WTC11 (cell line): Measurements from ENCODE around the gene PLPP1. TPM values are rescaled to one million over a fixed set of nuclear protein-coding genes. Genes with fewer than 3 reads are reported as not detected.

Experiments used
- ATAC-seq: fragments of 200-7000 bp; cut with Tn5 transposase; 2 replicates; pipeline ENCODE4 v1.10.0; 2021; ENCODE audit warnings: mild to moderate bottlenecking, moderate library complexity
- CTCF ChIA-PET: fragments of 300-600 bp; sonication (Branson Sonifier 250); formaldehyde crosslinking; loops from one replicate; lab custom pipeline; 2021; ENCODE audit warnings: antibody characterized with exemption; lab: Charles Lee
- POLR2A ChIA-PET: fragments of 350-600 bp; sonication (Branson Sonifier 250); formaldehyde crosslinking; loops from one replicate; lab custom pipeline; 2021; ENCODE audit warnings: antibody characterized with exemption; lab: Charles Lee
- DNase-seq: peaks from one replicate; pipeline ENCODE4 v3.0.0; 2021; ENCODE audit warnings: low spot score
- H3K27ac Mint-ChIP-seq: 2 replicates; pipeline ENCODE4 v1.8.0; 2021; ENCODE audit warnings: mixed read lengths
- H3K27me3 Mint-ChIP-seq: 2 replicates; pipeline ENCODE4 v1.8.0; 2021; ENCODE audit warnings: low read depth, mild to moderate bottlenecking, moderate library complexity, mixed read lengths
- H3K36me3 Mint-ChIP-seq: 2 replicates; pipeline ENCODE4 v1.8.0; 2021; ENCODE audit warnings: mixed read lengths
- H3K4me1 Mint-ChIP-seq: 2 replicates; pipeline ENCODE4 v1.8.0; 2022; ENCODE audit warnings: mixed read lengths
- H3K4me3 Mint-ChIP-seq: 2 replicates; pipeline ENCODE4 v1.8.0; 2021; ENCODE audit warnings: mild to moderate bottlenecking, moderate library complexity, mixed read lengths
- H3K9me3 Mint-ChIP-seq: 2 replicates; pipeline ENCODE4 v1.8.0; 2021; ENCODE audit warnings: mixed read lengths
- CREB1 ChIP-seq: sonication (generic); formaldehyde crosslinking; IDR thresholded peaks from 2 replicates; pipeline ENCODE4 v1.8.0; 2023; ENCODE audit warnings: mild to moderate bottlenecking, missing genetic modification reagents
- CREM ChIP-seq: sonication (generic); formaldehyde crosslinking; IDR thresholded peaks from 2 replicates; pipeline ENCODE4 v1.8.1; 2022; ENCODE audit warnings: mild to moderate bottlenecking, missing genetic modification reagents, moderate library complexity
- EMX1 ChIP-seq: fragments of 250-450 bp; sonication (Bioruptor Pico); IDR thresholded peaks from 2 replicates; pipeline ENCODE4 v1.8.0; 2021; ENCODE audit warnings: mild to moderate bottlenecking
- ESRRA ChIP-seq: sonication (generic); formaldehyde crosslinking; IDR thresholded peaks from 2 replicates; pipeline ENCODE4 v1.8.1; 2022; ENCODE audit warnings: mild to moderate bottlenecking, missing genetic modification reagents, borderline replicate concordance
- FOXK1 ChIP-seq: sonication (generic); formaldehyde crosslinking; IDR thresholded peaks from 2 replicates; pipeline ENCODE4 v1.8.0; 2022; ENCODE audit warnings: mild to moderate bottlenecking, moderate library complexity, missing genetic modification reagents
- GRHL2 ChIP-seq: fragments of 250-450 bp; sonication (Bioruptor Pico); IDR thresholded peaks from 2 replicates; pipeline ENCODE4 v1.8.0; 2022; ENCODE audit warnings: mild to moderate bottlenecking, moderate library complexity; ENCODE audit not compliant: insufficient replicate concordance, severe bottlenecking
- GTF2I ChIP-seq: fragments of 250-450 bp; sonication (Bioruptor Pico); conservative IDR thresholded peaks from 2 replicates; pipeline ENCODE4 v1.4.0; 2021; ENCODE audit warnings: mild to moderate bottlenecking
- HMGA2 ChIP-seq: fragments of 250-450 bp; sonication (Bioruptor Pico); IDR thresholded peaks from 2 replicates; pipeline ENCODE4 v1.4.0; 2021; ENCODE audit warnings: mild to moderate bottlenecking, moderate library complexity
- JAZF1 ChIP-seq: fragments of 250-450 bp; sonication (Bioruptor Pico); IDR thresholded peaks from 2 replicates; pipeline ENCODE4 v1.9.0; 2021; ENCODE audit warnings: moderate library complexity, mild to moderate bottlenecking, inconsistent platforms
- SOX15 ChIP-seq: fragments of 250-450 bp; sonication (Bioruptor Pico); IDR thresholded peaks from 2 replicates; pipeline ENCODE4 v1.9.0; 2021; ENCODE audit warnings: mild to moderate bottlenecking
- TCF7 ChIP-seq: sonication (generic); formaldehyde crosslinking; IDR thresholded peaks from 2 replicates; pipeline ENCODE4 v1.8.0; 2022; ENCODE audit warnings: mild to moderate bottlenecking, low read depth, missing genetic modification reagents, moderate library complexity
- TEAD4 ChIP-seq: sonication (generic); formaldehyde crosslinking; IDR thresholded peaks from 2 replicates; pipeline ENCODE4 v1.8.0; 2022; ENCODE audit warnings: mild to moderate bottlenecking, missing genetic modification reagents
- ZNF138 ChIP-seq: sonication (generic); formaldehyde crosslinking; conservative IDR thresholded peaks from 2 replicates; pipeline ENCODE4 v1.8.1; 2022; ENCODE audit warnings: mild to moderate bottlenecking, moderate library complexity, missing genetic modification reagents
- ZNF396 ChIP-seq: fragments of 250-450 bp; sonication (Bioruptor Pico); IDR thresholded peaks from 2 replicates; pipeline ENCODE4 v1.8.0; 2021; ENCODE audit warnings: mild to moderate bottlenecking, moderate library complexity, borderline replicate concordance
- total RNA-seq: library from RNA; stranded (reverse); gene quantifications from 3 replicates; pipeline ENCODE4 v1.2.3, GENCODE V29; 2021
- TF ChIP-seq, protein P1 (sequence below): sonication (generic); formaldehyde crosslinking; IDR thresholded peaks from 2 replicates; pipeline ENCODE4 v1.8.1; 2022; ENCODE audit warnings: mild to moderate bottlenecking, moderate library complexity, missing genetic modification reagents
- TF ChIP-seq, protein P2 (sequence below): sonication (generic); formaldehyde crosslinking; IDR thresholded peaks from 2 replicates; pipeline ENCODE4 v1.8.1; 2022; ENCODE audit warnings: low read depth, missing genetic modification reagents, borderline replicate concordance
- TF ChIP-seq, protein P3 (sequence below): sonication (generic); formaldehyde crosslinking; IDR thresholded peaks from 2 replicates; pipeline ENCODE4 v1.8.0; 2023; ENCODE audit warnings: missing genetic modification reagents, mild to moderate bottlenecking, borderline replicate concordance
- TF ChIP-seq, protein P4 (sequence below): sonication (generic); formaldehyde crosslinking; conservative IDR thresholded peaks from 2 replicates; pipeline ENCODE4 v1.8.1; 2022; ENCODE audit warnings: mild to moderate bottlenecking, missing genetic modification reagents
- TF ChIP-seq, protein P5 (sequence below): sonication (generic); formaldehyde crosslinking; IDR thresholded peaks from 2 replicates; pipeline ENCODE4 v1.8.0; 2022; ENCODE audit warnings: mild to moderate bottlenecking, missing genetic modification reagents
- TF ChIP-seq, protein P6 (sequence below): sonication (generic); formaldehyde crosslinking; IDR thresholded peaks from 2 replicates; pipeline ENCODE4 v1.8.0; 2022; ENCODE audit warnings: mild to moderate bottlenecking, missing genetic modification reagents
- TF ChIP-seq, protein P7 (sequence below): sonication (generic); formaldehyde crosslinking; IDR thresholded peaks from 2 replicates; pipeline ENCODE4 v1.8.0; 2022; ENCODE audit warnings: missing genetic modification reagents

The PLPP1 gene
- total RNA-seq, 1 experiment from 2014 or later: 43.2 TPM

DNA sequence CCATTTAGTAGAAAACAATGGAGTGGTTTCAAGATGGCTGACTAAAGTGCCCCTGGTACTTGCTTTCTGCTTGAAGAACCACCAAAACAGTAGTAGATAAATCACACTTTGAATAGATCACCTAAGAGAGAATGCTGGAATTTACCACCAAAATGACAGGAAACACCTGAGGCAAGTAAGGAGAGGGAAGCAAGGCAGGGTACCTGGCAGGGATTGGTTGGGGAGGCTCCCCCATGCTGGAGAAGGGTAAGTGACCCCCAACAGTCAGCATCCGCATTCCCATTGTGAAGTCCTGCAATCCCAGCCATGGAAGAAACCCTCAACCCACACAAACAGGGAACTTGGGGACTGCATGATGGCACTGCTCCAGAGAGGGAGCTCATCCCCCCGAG lies 105.5 kb downstream of the PLPP1 start:
- H3K27ac Mint-ChIP-seq: no peak overlapping the region
- DNase-seq (no peak), ATAC-seq (peak; percentile 61)
- H3K36me3 Mint-ChIP-seq: peaks cover 80% of the 10 kb centered on the region
- H3K4me3 Mint-ChIP-seq: no peak overlapping the region
- ChIA-PET POLR2A (no interaction called here), CTCF (no interaction called here)
- H3K4me1 Mint-ChIP-seq: peaks cover 15% of the 10 kb centered on the region
- peaks cover 42% of the 10 kb centered on the region for H3K9me3 Mint-ChIP-seq
- H3K27me3 Mint-ChIP-seq: no peaks in the 10 kb centered on the region
- TF ChIP-seq GTF2I: no peak
- TF ChIP-seq ZNF138 (CRISPR knock-in tag): no peak
- TF ChIP-seq, protein P1, sequence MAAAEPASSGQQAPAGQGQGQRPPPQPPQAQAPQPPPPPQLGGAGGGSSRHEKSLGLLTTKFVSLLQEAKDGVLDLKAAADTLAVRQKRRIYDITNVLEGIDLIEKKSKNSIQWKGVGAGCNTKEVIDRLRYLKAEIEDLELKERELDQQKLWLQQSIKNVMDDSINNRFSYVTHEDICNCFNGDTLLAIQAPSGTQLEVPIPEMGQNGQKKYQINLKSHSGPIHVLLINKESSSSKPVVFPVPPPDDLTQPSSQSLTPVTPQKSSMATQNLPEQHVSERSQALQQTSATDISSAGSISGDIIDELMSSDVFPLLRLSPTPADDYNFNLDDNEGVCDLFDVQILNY: no peak
- TF ChIP-seq FOXK1 (CRISPR knock-in tag): no peak
- TF ChIP-seq CREM (CRISPR knock-in tag): no peak
- no peak for TF ChIP-seq ZNF396
- no peak for TF ChIP-seq TEAD4 (CRISPR knock-in tag)
- TF ChIP-seq, protein P2, sequence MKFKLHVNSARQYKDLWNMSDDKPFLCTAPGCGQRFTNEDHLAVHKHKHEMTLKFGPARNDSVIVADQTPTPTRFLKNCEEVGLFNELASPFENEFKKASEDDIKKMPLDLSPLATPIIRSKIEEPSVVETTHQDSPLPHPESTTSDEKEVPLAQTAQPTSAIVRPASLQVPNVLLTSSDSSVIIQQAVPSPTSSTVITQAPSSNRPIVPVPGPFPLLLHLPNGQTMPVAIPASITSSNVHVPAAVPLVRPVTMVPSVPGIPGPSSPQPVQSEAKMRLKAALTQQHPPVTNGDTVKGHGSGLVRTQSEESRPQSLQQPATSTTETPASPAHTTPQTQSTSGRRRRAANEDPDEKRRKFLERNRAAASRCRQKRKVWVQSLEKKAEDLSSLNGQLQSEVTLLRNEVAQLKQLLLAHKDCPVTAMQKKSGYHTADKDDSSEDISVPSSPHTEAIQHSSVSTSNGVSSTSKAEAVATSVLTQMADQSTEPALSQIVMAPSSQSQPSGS (CRISPR knock-in tag): no peak
- no peak for TF ChIP-seq GRHL2 (CRISPR knock-in tag)
- TF ChIP-seq TCF7: no peak
- TF ChIP-seq HMGA2 (CRISPR knock-in tag): no peak
- TF ChIP-seq, protein P3, sequence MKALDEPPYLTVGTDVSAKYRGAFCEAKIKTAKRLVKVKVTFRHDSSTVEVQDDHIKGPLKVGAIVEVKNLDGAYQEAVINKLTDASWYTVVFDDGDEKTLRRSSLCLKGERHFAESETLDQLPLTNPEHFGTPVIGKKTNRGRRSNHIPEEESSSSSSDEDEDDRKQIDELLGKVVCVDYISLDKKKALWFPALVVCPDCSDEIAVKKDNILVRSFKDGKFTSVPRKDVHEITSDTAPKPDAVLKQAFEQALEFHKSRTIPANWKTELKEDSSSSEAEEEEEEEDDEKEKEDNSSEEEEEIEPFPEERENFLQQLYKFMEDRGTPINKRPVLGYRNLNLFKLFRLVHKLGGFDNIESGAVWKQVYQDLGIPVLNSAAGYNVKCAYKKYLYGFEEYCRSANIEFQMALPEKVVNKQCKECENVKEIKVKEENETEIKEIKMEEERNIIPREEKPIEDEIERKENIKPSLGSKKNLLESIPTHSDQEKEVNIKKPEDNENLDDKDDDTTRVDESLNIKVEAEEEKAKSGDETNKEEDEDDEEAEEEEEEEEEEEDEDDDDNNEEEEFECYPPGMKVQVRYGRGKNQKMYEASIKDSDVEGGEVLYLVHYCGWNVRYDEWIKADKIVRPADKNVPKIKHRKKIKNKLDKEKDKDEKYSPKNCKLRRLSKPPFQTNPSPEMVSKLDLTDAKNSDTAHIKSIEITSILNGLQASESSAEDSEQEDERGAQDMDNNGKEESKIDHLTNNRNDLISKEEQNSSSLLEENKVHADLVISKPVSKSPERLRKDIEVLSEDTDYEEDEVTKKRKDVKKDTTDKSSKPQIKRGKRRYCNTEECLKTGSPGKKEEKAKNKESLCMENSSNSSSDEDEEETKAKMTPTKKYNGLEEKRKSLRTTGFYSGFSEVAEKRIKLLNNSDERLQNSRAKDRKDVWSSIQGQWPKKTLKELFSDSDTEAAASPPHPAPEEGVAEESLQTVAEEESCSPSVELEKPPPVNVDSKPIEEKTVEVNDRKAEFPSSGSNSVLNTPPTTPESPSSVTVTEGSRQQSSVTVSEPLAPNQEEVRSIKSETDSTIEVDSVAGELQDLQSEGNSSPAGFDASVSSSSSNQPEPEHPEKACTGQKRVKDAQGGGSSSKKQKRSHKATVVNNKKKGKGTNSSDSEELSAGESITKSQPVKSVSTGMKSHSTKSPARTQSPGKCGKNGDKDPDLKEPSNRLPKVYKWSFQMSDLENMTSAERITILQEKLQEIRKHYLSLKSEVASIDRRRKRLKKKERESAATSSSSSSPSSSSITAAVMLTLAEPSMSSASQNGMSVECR (CRISPR knock-in tag): no peak
- TF ChIP-seq, protein P4, sequence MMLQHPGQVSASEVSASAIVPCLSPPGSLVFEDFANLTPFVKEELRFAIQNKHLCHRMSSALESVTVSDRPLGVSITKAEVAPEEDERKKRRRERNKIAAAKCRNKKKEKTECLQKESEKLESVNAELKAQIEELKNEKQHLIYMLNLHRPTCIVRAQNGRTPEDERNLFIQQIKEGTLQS (CRISPR knock-in tag): no peak

DNA sequence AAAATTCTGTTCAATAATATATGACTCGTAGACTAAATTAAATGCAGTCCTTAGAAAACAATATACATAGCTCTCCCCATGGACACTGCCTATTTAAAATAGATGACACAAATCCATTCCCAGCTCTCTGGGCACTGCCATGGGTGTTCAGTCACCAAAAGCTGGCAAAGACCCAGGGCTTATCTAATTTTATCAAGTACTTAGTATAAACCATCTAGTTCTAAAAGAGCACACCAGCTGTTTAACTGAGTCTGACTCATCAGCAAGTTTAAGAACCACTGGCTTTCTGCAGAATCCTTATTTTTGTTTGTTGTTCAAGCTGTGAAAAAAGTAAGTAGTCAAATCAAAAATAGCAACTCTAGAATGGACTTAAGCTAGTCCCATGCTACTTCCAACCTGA lies 107.6 kb downstream of the PLPP1 start:
- ATAC-seq: no peak
- peaks cover 37% of the 10 kb centered on the region for H3K9me3 Mint-ChIP-seq
- no peak for DNase-seq
- peaks cover 15% of the 10 kb centered on the region for H3K4me1 Mint-ChIP-seq
- no peak overlapping the region for H3K4me3 Mint-ChIP-seq
- H3K27ac Mint-ChIP-seq: no peak overlapping the region
- POLR2A ChIA-PET: interaction anchor here (0.6 kb wide), 1 partner anchor 198 kb away, joined by 5 read pairs; no protein-coding TSS in a partner anchor
- H3K27me3 Mint-ChIP-seq: no peaks in the 10 kb centered on the region
- CTCF ChIA-PET: no interaction called here
- peaks cover 85% of the 10 kb centered on the region for H3K36me3 Mint-ChIP-seq
- TF ChIP-seq HMGA2 (CRISPR knock-in tag) (no peak), JAZF1 (CRISPR knock-in tag) (no peak), ESRRA (CRISPR knock-in tag) (no peak), SOX15 (no peak), CREB1 (CRISPR knock-in tag) (no peak), EMX1 (no peak), ZNF396 (no peak), CREM (CRISPR knock-in tag) (no peak)
- TF ChIP-seq, protein P5, sequence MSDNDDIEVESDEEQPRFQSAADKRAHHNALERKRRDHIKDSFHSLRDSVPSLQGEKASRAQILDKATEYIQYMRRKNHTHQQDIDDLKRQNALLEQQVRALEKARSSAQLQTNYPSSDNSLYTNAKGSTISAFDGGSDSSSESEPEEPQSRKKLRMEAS (CRISPR knock-in tag): no peak
- TF ChIP-seq, protein P6, sequence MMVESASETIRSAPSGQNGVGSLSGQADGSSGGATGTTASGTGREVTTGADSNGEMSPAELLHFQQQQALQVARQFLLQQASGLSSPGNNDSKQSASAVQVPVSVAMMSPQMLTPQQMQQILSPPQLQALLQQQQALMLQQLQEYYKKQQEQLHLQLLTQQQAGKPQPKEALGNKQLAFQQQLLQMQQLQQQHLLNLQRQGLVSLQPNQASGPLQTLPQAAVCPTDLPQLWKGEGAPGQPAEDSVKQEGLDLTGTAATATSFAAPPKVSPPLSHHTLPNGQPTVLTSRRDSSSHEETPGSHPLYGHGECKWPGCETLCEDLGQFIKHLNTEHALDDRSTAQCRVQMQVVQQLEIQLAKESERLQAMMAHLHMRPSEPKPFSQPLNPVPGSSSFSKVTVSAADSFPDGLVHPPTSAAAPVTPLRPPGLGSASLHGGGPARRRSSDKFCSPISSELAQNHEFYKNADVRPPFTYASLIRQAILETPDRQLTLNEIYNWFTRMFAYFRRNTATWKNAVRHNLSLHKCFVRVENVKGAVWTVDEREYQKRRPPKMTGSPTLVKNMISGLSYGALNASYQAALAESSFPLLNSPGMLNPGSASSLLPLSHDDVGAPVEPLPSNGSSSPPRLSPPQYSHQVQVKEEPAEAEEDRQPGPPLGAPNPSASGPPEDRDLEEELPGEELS (CRISPR knock-in tag): no peak
- TF ChIP-seq, protein P7, sequence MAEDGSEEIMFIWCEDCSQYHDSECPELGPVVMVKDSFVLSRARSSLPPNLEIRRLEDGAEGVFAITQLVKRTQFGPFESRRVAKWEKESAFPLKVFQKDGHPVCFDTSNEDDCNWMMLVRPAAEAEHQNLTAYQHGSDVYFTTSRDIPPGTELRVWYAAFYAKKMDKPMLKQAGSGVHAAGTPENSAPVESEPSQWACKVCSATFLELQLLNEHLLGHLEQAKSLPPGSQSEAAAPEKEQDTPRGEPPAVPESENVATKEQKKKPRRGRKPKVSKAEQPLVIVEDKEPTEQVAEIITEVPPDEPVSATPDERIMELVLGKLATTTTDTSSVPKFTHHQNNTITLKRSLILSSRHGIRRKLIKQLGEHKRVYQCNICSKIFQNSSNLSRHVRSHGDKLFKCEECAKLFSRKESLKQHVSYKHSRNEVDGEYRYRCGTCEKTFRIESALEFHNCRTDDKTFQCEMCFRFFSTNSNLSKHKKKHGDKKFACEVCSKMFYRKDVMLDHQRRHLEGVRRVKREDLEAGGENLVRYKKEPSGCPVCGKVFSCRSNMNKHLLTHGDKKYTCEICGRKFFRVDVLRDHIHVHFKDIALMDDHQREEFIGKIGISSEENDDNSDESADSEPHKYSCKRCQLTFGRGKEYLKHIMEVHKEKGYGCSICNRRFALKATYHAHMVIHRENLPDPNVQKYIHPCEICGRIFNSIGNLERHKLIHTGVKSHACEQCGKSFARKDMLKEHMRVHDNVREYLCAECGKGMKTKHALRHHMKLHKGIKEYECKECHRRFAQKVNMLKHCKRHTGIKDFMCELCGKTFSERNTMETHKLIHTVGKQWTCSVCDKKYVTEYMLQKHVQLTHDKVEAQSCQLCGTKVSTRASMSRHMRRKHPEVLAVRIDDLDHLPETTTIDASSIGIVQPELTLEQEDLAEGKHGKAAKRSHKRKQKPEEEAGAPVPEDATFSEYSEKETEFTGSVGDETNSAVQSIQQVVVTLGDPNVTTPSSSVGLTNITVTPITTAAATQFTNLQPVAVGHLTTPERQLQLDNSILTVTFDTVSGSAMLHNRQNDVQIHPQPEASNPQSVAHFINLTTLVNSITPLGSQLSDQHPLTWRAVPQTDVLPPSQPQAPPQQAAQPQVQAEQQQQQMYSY (CRISPR knock-in tag): no peak
